ENCODE results near the gene LIN37.

GRCh38 chr19:35785339-35785627 is 36.9 kb downstream of the LIN37 start:
- no peak for TF ChIP-seq ETS1 (IDR thresholded peaks at IDR 0.05)
- no peak; a peak in 1 of 4 replicates for TF ChIP-seq CTCF (conservative IDR thresholded peaks at IDR 0.05; ENCODE audit: low read depth in 2 of 2)
- TF ChIP-seq POLR2AphosphoS5 (IDR thresholded peaks at IDR 0.05; ENCODE audit: low read depth): no peak
- TF ChIP-seq EZH2phosphoT487 (IDR thresholded peaks at IDR 0.05; ENCODE audit: unreplicated experiment): no peak
- TF ChIP-seq EZH2 (IDR thresholded peaks at IDR 0.05; ENCODE audit: low read depth, unreplicated experiment): no peak
- no peak for TF ChIP-seq NANOG (IDR thresholded peaks at IDR 0.05; ENCODE audit: borderline replicate concordance)
- TF ChIP-seq CREB1 (CRISPR knock-in tag; IDR thresholded peaks at IDR 0.05; ENCODE audit: low read depth): no peak
- TF ChIP-seq REST (IDR thresholded peaks at IDR 0.05; ENCODE audit: unreplicated experiment): no peak
- no peak for TF ChIP-seq JUNB (IDR thresholded peaks at IDR 0.05; ENCODE audit: unreplicated experiment)
- TF ChIP-seq ZNF114 (CRISPR knock-in tag; IDR thresholded peaks at IDR 0.05): no peak

Measured in GM23338 (cell line).